HCT116 (cell line): Measurements from ENCODE around the gene CAMK2A. TPM values are rescaled to one million over a fixed set of nuclear protein-coding genes. Genes with fewer than 3 reads are reported as not detected.

Source experiments
- ATAC-seq: fragments of 200-7000 bp; cut with Tn5 transposase; 2 replicates; pipeline ENCODE4 v1.9.1; 2020; ENCODE audit warnings: mild to moderate bottlenecking, moderate library complexity
- BruUV-seq: library from RNA; stranded (reverse); fragments of 400-500 nt; replicated peaks from 2 replicates; lab custom pipeline; 2021; lab: Mats Ljungman, UMichigan
- CTCF ChIA-PET: fragments of 300-600 bp; sonication (Branson Sonifier 250); formaldehyde crosslinking; loops from one replicate; lab custom pipeline; 2021; ENCODE audit warnings: antibody characterized with exemption; lab: Charles Lee
- POLR2A ChIA-PET: fragments of 300-600, 350-600 bp; sonication (Branson Sonifier 250); formaldehyde crosslinking; loops from one replicate; lab custom pipeline; 2021; ENCODE audit warnings: antibody characterized with exemption; lab: Charles Lee
- RAD21 ChIA-PET, 2 experiments: fragments of 300-600 bp; sonication (Branson Sonifier 250); formaldehyde crosslinking; loops; one replicate each; lab custom pipeline; 2023; ENCODE audit warnings: low total read pairs in 2 of 2; ENCODE audit not compliant: uncharacterized antibody in 2 of 2, unreplicated experiment in 2 of 2, low non-redundant PET in 1 of 2; lab: Charles Lee
- DNase-seq: peaks from one replicate; pipeline ENCODE4 v3.0.0-alpha.2; 2010; ENCODE audit warnings: low read depth, low spot score
- H2AFZ ChIP-seq: fragments of 200-600 bp; shearing (Covaris generic), sonication (generic); 2 replicates; pipeline ENCODE4 v1.6.1; 2017; ENCODE audit warnings: low read depth, mixed run types, mixed read lengths, antibody characterized with exemption, low read length; ENCODE audit not compliant: poor library complexity, severe bottlenecking
- H3K27ac ChIP-seq: 2 replicates; pipeline ENCODE4 v1.5.1; 2012; ENCODE audit warnings: low read depth, low read length
- H3K27me3 ChIP-seq: fragments of 200-600 bp; sonication (generic); 2 replicates; pipeline ENCODE4 v1.6.1; 2016; ENCODE audit warnings: mixed run types, low read length, mixed read lengths; ENCODE audit not compliant: insufficient read depth
- H3K36me3 ChIP-seq, 2 experiments: fragments of 200-500 bp in 1 of 2; fragments of 200-600 bp in 1 of 2; sonication (Bioruptor generic) in 1 of 2; sonication (generic) in 1 of 2; 2 replicates each; pipeline versions ENCODE4 v1.5.1 to v1.6.1; 2014 to 2016; ENCODE audit warnings: low read length in 2 of 2, inconsistent platforms in 1 of 2, mixed read lengths in 1 of 2, mixed run types in 1 of 2; ENCODE audit not compliant: insufficient read depth in 2 of 2, control insufficient read depth in 1 of 2
- H3K4me1 ChIP-seq, 2 experiments: fragments of 200-600 bp in 1 of 2; sonication (generic) in 1 of 2; 2 replicates each; pipeline versions ENCODE4 v1.5.1 to v1.6.1; 2012 to 2017; ENCODE audit warnings: low read length in 2 of 2, inconsistent platforms in 1 of 2, mild to moderate bottlenecking in 1 of 2, mixed read lengths in 1 of 2, mixed run types in 1 of 2, moderate library complexity in 1 of 2; ENCODE audit not compliant: insufficient read depth in 2 of 2, control insufficient read depth in 1 of 2
- H3K4me2 ChIP-seq: fragments of 200-600 bp; sonication (generic); 2 replicates; pipeline ENCODE4 v1.6.1; 2017; ENCODE audit warnings: mixed run types, low read length, mixed read lengths
- H3K4me3 ChIP-seq, 2 experiments: fragments of 200-600 bp in 1 of 2; sonication (generic) in 1 of 2; replicated peaks in 1 of 2; 2 replicates each; pipeline ENCODE4 v1.5.1; 2011 to 2016; ENCODE audit warnings: low read length in 2 of 2, control low read depth in 1 of 2, low read depth in 1 of 2, mild to moderate bottlenecking in 1 of 2, mixed read lengths in 1 of 2, mixed run types in 1 of 2
- H3K79me2 ChIP-seq: fragments of 200-600 bp; sonication (generic); 2 replicates; pipeline ENCODE4 v1.6.1; 2017; ENCODE audit warnings: mild to moderate bottlenecking, mixed run types, low read length, moderate library complexity, mixed read lengths; ENCODE audit not compliant: insufficient read depth
- H3K9ac ChIP-seq: fragments of 200-600 bp; sonication (generic); 2 replicates; pipeline ENCODE4 v1.6.1; 2016; ENCODE audit warnings: low read length, mixed read lengths
- H3K9me2 ChIP-seq: fragments of 200-600 bp; sonication (generic), shearing (Covaris generic); 2 replicates; pipeline ENCODE4 v1.6.1; 2017; ENCODE audit warnings: mixed run types, mild to moderate bottlenecking, moderate library complexity; ENCODE audit not compliant: insufficient read depth
- H3K9me3 ChIP-seq, 2 experiments: fragments of 200-500 bp in 1 of 2; fragments of 200-600 bp in 1 of 2; sonication (Bioruptor generic) in 1 of 2; sonication (generic) in 1 of 2; 2 replicates each; pipeline ENCODE4 v1.6.1; 2014 to 2017; ENCODE audit warnings: low read length in 2 of 2, mixed read lengths in 2 of 2, inconsistent platforms in 1 of 2, low read depth in 1 of 2, mild to moderate bottlenecking in 1 of 2, mixed run types in 1 of 2, moderate library complexity in 1 of 2; ENCODE audit not compliant: control insufficient read depth in 1 of 2, insufficient read depth in 1 of 2
- H4K20me1 ChIP-seq: fragments of 200-600 bp; sonication (generic), shearing (Covaris generic); 2 replicates; pipeline ENCODE4 v1.6.1; 2017; ENCODE audit warnings: mixed run types, mild to moderate bottlenecking, moderate library complexity; ENCODE audit not compliant: insufficient read depth
- CBX3 ChIP-seq: IDR thresholded peaks from 2 replicates; pipeline ENCODE4 v1.6.1; 2012; ENCODE audit warnings: low read depth
- EGR1 ChIP-seq: IDR thresholded peaks from 2 replicates; pipeline ENCODE4 v1.6.1; 2012; ENCODE audit warnings: low read depth
- ELF1 ChIP-seq: IDR thresholded peaks from 2 replicates; pipeline ENCODE4 v1.6.1; 2012; ENCODE audit warnings: low read depth, borderline replicate concordance
- EZH2phosphoT487 ChIP-seq: fragments of 200-600 bp; IDR thresholded peaks from 2 replicates; pipeline ENCODE4 v1.6.1; 2018; ENCODE audit warnings: antibody characterized with exemption, borderline replicate concordance
- FOSL1 ChIP-seq: IDR thresholded peaks from 2 replicates; pipeline ENCODE4 v1.6.1; 2012; ENCODE audit warnings: low read depth
- POLR2A ChIP-seq: IDR thresholded peaks from 2 replicates; pipeline ENCODE4 v1.7.0; 2011; ENCODE audit warnings: borderline replicate concordance; ENCODE audit not compliant: insufficient read depth, insufficient read length; ENCODE audit errors: extremely low read depth
- RAD21 ChIP-seq: IDR thresholded peaks from 2 replicates; pipeline ENCODE4 v1.6.1; 2012; ENCODE audit warnings: low read depth, mild to moderate bottlenecking
- SIN3A ChIP-seq: IDR thresholded peaks from 2 replicates; pipeline ENCODE4 v1.6.1; 2012; ENCODE audit warnings: low read depth
- SP1 ChIP-seq: IDR thresholded peaks from 2 replicates; pipeline ENCODE4 v1.6.1; 2012; ENCODE audit warnings: low read depth
- SRF ChIP-seq: IDR thresholded peaks from 2 replicates; pipeline ENCODE4 v1.6.1; 2012; ENCODE audit warnings: low read depth
- TCF7L2 ChIP-seq: IDR thresholded peaks from 2 replicates; pipeline ENCODE4 v1.7.0; 2011; ENCODE audit warnings: borderline replicate concordance, inconsistent platforms; ENCODE audit not compliant: insufficient read depth, insufficient read length; ENCODE audit errors: extremely low read depth
- ZFX ChIP-seq: fragments of 450-650 bp; IDR thresholded peaks from 2 replicates; pipeline ENCODE4 v1.6.1; 2017
- ZNF274 ChIP-seq: fragments of 200-500 bp; sonication (Bioruptor generic); IDR thresholded peaks from 2 replicates; pipeline ENCODE4 v1.6.1; 2014; ENCODE audit warnings: mild to moderate bottlenecking, low read depth, low read length, inconsistent platforms
- intact Hi-C: fragments of 100-400 bp; cut with micrococcal nuclease; formaldehyde crosslinking; loops from 2 replicates; pipeline ENCODE4 v1.10.0; 2022
- total RNA-seq: library from RNA; stranded (reverse); gene quantifications from one replicate; pipeline ENCODE4 v1.2.1, GENCODE V29; 2021; ENCODE audit not compliant: unreplicated experiment
- TF ChIP-seq, protein P1 (sequence below): IDR thresholded peaks from 2 replicates; pipeline ENCODE4 v1.6.1; 2011; ENCODE audit warnings: mild to moderate bottlenecking, low read length, moderate library complexity; ENCODE audit not compliant: insufficient replicate concordance; ENCODE audit errors: extremely low read depth
- TF ChIP-seq, protein P2 (sequence below): IDR thresholded peaks from 2 replicates; pipeline ENCODE4 v1.6.1; 2012; ENCODE audit warnings: low read depth
- TF ChIP-seq, protein P3 (sequence below): IDR thresholded peaks from 2 replicates; pipeline ENCODE4 v1.6.1; 2012

The CAMK2A gene
- total RNA-seq, 1 experiment from 2014 or later: not detected

DNA sequence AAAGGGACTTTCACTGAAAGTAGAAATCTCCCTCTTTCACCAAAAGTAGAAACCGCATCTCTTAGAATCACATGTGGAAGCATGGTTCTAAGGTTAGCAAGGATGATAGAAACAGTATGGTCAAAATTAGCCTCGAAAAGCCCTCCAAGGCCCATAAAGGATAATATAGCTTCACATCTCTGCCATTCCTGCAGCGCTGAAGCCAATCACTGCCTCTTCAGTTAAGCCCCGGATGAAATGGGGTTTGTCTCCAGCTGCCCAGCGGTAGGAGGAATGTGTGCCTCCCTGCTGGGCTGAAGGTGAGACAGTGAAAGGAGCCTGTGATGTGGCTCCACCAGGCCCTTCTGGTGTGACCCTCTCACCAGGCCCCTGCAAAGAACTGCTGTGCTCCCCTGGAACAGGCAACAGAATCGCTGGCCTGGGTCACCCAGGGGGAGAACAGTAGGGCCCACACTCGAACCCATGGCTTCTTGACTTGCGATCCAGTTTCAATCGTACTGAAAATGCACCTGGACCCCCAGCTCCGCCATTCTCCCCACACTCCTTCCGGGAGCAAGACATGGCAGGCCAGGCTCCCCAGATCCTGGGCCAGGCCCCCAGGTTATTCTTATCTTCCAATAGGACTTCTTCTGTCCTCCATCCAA lies 47.2 kb downstream of the CAMK2A start:
- H3K9ac ChIP-seq: no peak overlapping the region
- H3K4me1 ChIP-seq: no peaks in the 10 kb centered on the region
- ChIA-PET RAD21 (no interaction called here), POLR2A (interaction anchor here (1.1 kb wide), 1 partner anchor 208 kb away, joined by 3 read pairs; no protein-coding TSS in a partner anchor), CTCF (no interaction called here)
- no peak overlapping the region for H3K4me2 ChIP-seq
- no peaks in the 10 kb centered on the region for H4K20me1 ChIP-seq
- DNase-seq (no peak), ATAC-seq (no peak)
- no peak overlapping the region for H3K4me3 ChIP-seq
- no peak overlapping the region for H3K27ac ChIP-seq
- no peaks in the 10 kb centered on the region for H3K9me3 ChIP-seq
- no peaks in the 10 kb centered on the region for H3K36me3 ChIP-seq
- no TSS peak for BruUV-seq
- TF ChIP-seq ELF1 (no peak), SRF (no peak), FOSL1 (no peak), EZH2phosphoT487 (no peak), CBX3 (no peak), RAD21 (no peak), ZFX (no peak), POLR2A (no peak), EGR1 (no peak), SP1 (no peak), TCF7L2 (no peak), ZNF274 (no peak), SIN3A (no peak)
- TF ChIP-seq, protein P1, sequence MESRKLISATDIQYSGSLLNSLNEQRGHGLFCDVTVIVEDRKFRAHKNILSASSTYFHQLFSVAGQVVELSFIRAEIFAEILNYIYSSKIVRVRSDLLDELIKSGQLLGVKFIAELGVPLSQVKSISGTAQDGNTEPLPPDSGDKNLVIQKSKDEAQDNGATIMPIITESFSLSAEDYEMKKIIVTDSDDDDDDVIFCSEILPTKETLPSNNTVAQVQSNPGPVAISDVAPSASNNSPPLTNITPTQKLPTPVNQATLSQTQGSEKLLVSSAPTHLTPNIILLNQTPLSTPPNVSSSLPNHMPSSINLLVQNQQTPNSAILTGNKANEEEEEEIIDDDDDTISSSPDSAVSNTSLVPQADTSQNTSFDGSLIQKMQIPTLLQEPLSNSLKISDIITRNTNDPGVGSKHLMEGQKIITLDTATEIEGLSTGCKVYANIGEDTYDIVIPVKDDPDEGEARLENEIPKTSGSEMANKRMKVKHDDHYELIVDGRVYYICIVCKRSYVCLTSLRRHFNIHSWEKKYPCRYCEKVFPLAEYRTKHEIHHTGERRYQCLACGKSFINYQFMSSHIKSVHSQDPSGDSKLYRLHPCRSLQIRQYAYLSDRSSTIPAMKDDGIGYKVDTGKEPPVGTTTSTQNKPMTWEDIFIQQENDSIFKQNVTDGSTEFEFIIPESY: no peak
- TF ChIP-seq, protein P2, sequence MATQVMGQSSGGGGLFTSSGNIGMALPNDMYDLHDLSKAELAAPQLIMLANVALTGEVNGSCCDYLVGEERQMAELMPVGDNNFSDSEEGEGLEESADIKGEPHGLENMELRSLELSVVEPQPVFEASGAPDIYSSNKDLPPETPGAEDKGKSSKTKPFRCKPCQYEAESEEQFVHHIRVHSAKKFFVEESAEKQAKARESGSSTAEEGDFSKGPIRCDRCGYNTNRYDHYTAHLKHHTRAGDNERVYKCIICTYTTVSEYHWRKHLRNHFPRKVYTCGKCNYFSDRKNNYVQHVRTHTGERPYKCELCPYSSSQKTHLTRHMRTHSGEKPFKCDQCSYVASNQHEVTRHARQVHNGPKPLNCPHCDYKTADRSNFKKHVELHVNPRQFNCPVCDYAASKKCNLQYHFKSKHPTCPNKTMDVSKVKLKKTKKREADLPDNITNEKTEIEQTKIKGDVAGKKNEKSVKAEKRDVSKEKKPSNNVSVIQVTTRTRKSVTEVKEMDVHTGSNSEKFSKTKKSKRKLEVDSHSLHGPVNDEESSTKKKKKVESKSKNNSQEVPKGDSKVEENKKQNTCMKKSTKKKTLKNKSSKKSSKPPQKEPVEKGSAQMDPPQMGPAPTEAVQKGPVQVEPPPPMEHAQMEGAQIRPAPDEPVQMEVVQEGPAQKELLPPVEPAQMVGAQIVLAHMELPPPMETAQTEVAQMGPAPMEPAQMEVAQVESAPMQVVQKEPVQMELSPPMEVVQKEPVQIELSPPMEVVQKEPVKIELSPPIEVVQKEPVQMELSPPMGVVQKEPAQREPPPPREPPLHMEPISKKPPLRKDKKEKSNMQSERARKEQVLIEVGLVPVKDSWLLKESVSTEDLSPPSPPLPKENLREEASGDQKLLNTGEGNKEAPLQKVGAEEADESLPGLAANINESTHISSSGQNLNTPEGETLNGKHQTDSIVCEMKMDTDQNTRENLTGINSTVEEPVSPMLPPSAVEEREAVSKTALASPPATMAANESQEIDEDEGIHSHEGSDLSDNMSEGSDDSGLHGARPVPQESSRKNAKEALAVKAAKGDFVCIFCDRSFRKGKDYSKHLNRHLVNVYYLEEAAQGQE: no peak
- TF ChIP-seq, protein P3, sequence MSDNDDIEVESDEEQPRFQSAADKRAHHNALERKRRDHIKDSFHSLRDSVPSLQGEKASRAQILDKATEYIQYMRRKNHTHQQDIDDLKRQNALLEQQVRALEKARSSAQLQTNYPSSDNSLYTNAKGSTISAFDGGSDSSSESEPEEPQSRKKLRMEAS: no peak
- TF ChIP-seq, all 23 proteins: peak for 0
- intact Hi-C loops: no loop called here
- Histone ChIP-seq H3K79me2 (no peaks in the 10 kb centered on the region), H3K9me2 (no peaks in the 10 kb centered on the region), H3K27me3 (no peaks in the 10 kb centered on the region), H2AFZ (no peak overlapping the region)
